Liver (tissue), 3 donors: ENCODE data around the gene MORN4.

Experiments
- CTCF ChIP-seq: fragments of 150-350 bp; IDR thresholded peaks from 2 replicates; pipeline ENCODE4 v1.5.1; 2017; ENCODE audit warnings: improper control_type of control experiment, low read depth, low read length; ENCODE audit not compliant: missing input control
- FOXA1 ChIP-seq: IDR thresholded peaks from 2 replicates; pipeline ENCODE4 v1.6.1; 2016; ENCODE audit warnings: antibody characterized with exemption
- HNF4A ChIP-seq, 2 donors: conservative IDR thresholded peaks; 2 replicates each; pipeline ENCODE4 v1.6.1; 2016; ENCODE audit warnings: antibody characterized with exemption in 2 of 2, mild to moderate bottlenecking in 2 of 2
- JUND ChIP-seq, 2 donors: IDR thresholded peaks; 2 replicates each; pipeline ENCODE4 v1.6.1; 2016; ENCODE audit warnings: antibody characterized with exemption in 2 of 2
- RAD21 ChIP-seq, 2 donors: IDR thresholded peaks; 2 replicates each; pipeline ENCODE4 v1.6.1; 2016; ENCODE audit warnings: antibody characterized with exemption in 2 of 2, mild to moderate bottlenecking in 2 of 2
- REST ChIP-seq: IDR thresholded peaks from 2 replicates; pipeline ENCODE4 v1.6.1; 2016; ENCODE audit warnings: antibody characterized with exemption, mild to moderate bottlenecking
- RXRA ChIP-seq, 2 donors: IDR thresholded peaks; 2 replicates each; pipeline ENCODE4 v1.6.1; 2017 to 2018; ENCODE audit warnings: antibody characterized with exemption in 2 of 2, mild to moderate bottlenecking in 1 of 2
- SP1 ChIP-seq: IDR thresholded peaks from 2 replicates; pipeline ENCODE4 v1.6.1; 2018; ENCODE audit warnings: antibody characterized with exemption, mild to moderate bottlenecking
- YY1 ChIP-seq: IDR thresholded peaks from 2 replicates; pipeline ENCODE4 v1.6.1; 2016; ENCODE audit warnings: antibody characterized with exemption, mild to moderate bottlenecking
- TF ChIP-seq, protein P1 (sequence below): IDR thresholded peaks from 2 replicates; pipeline ENCODE4 v1.6.1; 2016; ENCODE audit warnings: antibody characterized with exemption
- TF ChIP-seq, protein P2 (sequence below): IDR thresholded peaks from 2 replicates; pipeline ENCODE4 v1.6.1; 2016; ENCODE audit warnings: antibody characterized with exemption
- donor health status: healthy.
- donor health status: healthy.

GRCh38 chr10:97580421-97581367 lies 52.6 kb downstream of the MORN4 start:
- no peak for TF ChIP-seq RXRA (IDR thresholded peaks at IDR 0.05)
- no peak for TF ChIP-seq RAD21 (IDR thresholded peaks at IDR 0.05)
- no peak for TF ChIP-seq YY1
- TF ChIP-seq CTCF, result no peak
- TF ChIP-seq HNF4A (conservative IDR thresholded peaks at IDR 0.05), result no peak
- TF ChIP-seq REST, result no peak
- TF ChIP-seq JUND (IDR thresholded peaks at IDR 0.05), result no peak
- no peak for TF ChIP-seq SP1
- TF ChIP-seq, protein P1, sequence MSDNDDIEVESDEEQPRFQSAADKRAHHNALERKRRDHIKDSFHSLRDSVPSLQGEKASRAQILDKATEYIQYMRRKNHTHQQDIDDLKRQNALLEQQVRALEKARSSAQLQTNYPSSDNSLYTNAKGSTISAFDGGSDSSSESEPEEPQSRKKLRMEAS, result no peak
- TF ChIP-seq, protein P2, sequence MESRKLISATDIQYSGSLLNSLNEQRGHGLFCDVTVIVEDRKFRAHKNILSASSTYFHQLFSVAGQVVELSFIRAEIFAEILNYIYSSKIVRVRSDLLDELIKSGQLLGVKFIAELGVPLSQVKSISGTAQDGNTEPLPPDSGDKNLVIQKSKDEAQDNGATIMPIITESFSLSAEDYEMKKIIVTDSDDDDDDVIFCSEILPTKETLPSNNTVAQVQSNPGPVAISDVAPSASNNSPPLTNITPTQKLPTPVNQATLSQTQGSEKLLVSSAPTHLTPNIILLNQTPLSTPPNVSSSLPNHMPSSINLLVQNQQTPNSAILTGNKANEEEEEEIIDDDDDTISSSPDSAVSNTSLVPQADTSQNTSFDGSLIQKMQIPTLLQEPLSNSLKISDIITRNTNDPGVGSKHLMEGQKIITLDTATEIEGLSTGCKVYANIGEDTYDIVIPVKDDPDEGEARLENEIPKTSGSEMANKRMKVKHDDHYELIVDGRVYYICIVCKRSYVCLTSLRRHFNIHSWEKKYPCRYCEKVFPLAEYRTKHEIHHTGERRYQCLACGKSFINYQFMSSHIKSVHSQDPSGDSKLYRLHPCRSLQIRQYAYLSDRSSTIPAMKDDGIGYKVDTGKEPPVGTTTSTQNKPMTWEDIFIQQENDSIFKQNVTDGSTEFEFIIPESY, result no peak
- TF ChIP-seq FOXA1, result no peak
